NK-92 treated with Interleukin-12 subunit alpha and Interleukin-12 subunit beta, amount 100 ng/mL, for 24 hours (cell line): ENCODE results near the gene OOSP2.

Experiments
- DNase-seq: peaks from one replicate; lab custom pipeline; 2025; lab: John Stamatoyannopoulos, UW

Gene OOSP2

DNA sequence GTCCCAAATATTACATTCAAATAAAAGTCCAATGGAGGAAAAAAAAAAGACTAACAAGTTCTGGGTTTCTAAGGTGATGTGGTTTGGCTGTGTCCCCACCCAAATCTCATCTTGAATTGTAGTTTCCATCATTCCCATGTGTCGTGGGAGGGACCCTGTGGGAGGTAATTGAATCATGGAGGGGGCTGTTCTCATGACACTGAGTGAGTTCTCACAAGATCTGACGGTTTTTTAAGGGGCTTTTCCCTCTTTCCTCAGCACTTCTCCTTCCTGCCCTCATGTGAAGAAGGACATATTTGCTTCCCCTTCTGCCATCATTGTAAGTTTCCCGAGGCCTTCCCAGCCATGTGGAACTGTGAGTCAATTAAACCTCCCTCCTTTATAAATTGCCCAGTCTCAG is 40.3 kb downstream of the OOSP2 start:
- no peak for DNase-seq

DNA sequence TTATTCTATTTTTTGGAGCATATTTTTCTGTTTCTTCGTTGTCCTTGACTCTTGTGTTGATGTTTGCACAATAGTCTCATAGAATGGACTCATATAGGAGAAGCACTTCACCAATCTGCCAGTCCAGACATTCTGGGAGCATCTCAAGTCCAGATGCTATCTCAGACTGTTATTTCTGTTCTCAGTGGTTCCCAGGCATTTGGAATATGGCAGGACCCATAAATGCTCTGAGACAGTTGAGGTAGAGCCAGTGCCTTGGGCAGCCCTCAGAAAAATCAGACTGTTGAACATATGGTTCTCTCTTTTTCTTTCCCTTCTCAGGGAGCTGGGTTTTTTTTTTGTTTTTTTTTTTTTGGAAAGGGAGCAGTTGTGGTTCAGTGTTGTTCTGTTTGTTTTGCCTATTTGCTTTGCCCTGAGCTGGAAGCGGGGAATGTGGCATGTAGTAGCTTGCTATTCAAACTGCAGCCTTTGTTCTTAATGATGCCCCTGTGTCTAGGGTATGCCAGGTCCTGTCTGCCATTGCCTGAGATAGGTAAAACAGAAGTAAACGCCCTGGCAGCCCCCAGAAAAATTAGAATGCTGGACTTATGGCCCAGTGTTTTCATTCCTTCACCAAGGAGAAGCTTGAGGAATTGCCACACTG is 44.5 kb downstream of the OOSP2 start:
- no peak for DNase-seq

DNA sequence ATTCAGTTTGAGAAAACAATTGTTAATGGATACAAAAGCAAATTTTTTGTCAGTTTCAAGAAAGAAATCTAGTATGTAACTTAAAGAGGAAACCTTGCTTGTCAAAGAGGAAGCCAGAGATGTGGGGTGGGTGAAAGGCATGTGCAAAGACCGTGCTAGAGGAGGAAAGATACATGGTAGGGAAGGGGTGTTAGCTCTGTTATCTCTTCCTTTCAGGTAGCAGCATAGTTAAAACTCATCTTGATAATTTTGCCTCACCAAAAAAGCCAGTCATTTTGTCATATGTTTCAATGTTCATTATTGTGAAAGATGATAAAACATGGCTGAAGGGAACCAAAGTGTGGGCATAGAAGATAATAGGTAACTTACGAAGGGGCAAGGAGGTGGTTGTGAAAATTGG is 45.7 kb downstream of the OOSP2 start:
- no peak for DNase-seq

DNA sequence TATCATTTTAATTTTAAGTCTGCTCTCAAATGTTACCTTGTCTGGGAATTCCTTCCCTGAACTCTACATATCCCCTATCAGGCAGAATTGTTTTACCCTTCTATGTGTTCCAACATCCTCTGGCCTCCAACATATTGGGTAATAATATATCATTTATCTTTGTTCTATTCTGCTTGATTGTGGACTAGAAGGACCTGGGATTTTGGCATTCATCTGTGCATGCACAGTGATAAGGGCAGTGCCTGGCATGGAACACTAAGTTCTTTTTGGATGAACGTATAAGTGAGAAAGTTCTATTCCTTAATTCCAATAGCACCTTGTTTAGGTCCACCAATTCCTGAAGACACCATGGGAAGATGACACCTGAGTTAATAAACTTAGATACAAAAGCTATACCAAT is 47.0 kb downstream of the OOSP2 start:
- DNase-seq, result no peak

DNA sequence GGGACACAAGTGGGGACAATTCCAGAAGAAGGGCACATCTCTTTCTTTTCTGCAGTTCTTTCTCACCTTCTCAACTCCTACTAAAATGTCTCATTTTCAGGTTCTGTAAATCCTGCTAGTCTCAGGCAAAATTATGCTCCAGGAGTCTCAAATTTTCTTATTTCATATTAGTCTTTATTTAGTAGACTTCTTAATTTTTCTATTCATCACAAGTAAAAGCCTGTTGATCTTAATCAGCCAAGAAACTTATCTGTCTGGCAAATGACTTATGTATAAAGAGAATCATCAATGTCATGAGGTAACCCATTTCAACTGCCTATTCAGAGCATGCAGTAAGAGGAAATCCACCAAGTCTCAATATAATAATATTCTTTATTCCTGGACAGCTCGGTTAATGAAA is 48.2 kb downstream of the OOSP2 start, which contains the start of gene MS4A2:
MS4A2 (plus strand) TSS at position 301 of the 400 bp plus-strand sequence. CDS start 102 bp downstream, outside the sequence.
- no peak for DNase-seq

DNA sequence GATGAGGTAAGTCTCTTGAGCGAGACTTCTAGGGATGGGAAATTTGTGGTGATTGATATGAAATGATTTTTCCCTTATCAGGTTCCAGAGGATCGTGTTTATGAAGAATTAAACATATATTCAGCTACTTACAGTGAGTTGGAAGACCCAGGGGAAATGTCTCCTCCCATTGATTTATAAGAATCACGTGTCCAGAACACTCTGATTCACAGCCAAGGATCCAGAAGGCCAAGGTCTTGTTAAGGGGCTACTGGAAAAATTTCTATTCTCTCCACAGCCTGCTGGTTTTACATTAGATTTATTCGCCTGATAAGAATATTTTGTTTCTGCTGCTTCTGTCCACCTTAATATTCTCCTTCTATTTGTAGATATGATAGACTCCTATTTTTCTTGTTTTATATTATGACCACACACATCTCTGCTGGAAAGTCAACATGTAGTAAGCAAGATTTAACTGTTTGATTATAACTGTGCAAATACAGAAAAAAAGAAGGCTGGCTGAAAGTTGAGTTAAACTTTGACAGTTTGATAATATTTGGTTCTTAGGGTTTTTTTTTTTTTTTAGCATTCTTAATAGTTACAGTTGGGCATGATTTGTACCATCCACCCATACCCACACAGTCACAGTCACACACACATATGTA is 55.4 kb downstream of the OOSP2 start:
- no peak for DNase-seq

DNA sequence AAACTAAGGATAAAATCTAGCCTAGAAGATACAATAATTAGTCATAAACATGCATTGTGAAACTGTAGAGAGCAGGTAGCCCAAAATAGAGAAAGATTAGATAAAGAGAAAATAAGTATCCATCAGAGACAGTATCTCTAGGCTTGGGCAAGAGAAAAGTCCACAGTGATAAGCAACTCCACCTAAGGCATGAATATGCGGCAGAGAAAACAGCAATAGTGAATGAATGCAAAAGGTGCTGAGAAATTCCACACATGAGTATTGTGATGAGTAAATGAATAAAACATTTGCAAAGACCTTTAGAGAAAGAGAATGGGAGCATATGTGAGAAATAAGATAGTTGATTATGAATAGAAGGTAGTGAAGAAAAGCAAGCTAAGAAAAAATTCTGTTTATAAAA is 57.0 kb downstream of the OOSP2 start:
- no peak for DNase-seq
